Stimulated activated CD4-positive, alpha-beta T cell treated with anti-CD3 and anti-CD28 coated beads, TNF-alpha, amount 100 ng/mL, for 1 hour (primary cell): ENCODE data around the gene MGAT5.
"Not testable (repeated sequence)": the region's sequence is repeated elsewhere in the genome, so short reads cannot be mapped to it uniquely, and the experiment has no call there.

Source experiments
- DNase-seq, 3 donors: peaks; one replicate each; pipeline ENCODE4 v3.0.0-alpha.2; 2020; ENCODE audit warnings: low read depth in 3 of 3, low spot score in 1 of 3

MGAT5 gene

GRCh38 chr2:134275058-134275862 lies 21.4 kb downstream of the MGAT5 start:
- no peak for DNase-seq

GRCh38 chr2:134276381-134277172 lies 22.7 kb downstream of the MGAT5 start:
- DNase-seq, result no peak

DNA sequence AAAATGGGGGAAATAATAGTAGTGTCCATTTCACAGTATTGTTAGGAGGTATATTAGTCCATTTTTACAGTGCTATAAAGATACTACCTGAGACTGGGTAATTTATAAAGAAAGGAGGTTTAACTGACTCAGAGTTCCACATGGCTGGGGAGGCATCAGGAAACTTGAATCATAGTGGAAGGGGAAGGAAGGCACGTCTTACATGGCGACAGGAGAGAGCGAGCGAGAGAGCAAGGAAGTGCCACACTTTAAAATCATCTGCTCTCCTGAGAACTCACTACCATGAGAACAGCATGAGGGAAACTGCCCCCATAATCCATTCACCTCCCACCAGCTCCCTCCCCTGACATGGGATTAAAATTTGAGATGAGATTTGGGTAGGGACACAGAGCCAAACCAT lies 23.4 kb downstream of the MGAT5 start:
- no peak for DNase-seq

- DNase-seq, result no peak
Measured at GRCh38 chr2:134278553-134278952, 24.7 kb downstream of the MGAT5 start.

DNA sequence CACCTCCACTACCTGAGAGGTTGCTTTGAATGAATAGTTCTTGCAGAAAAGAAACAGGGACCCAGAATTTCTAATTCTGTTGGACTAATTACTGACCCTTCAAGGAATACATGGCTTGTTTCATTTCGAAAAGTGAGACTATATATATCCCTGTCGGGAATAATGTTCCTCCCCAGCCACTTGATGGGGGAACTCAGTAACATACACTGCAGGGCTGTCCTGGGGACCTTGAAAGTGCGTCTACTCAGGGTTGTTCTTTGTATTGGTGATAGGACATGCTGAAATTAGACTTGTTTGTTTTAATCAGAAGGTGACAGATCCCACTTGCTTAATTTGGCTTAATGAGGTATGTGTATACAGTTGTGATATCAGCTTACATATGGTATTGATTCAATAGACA lies 25.5 kb downstream of the MGAT5 start:
- DNase-seq, result no peak

DNA sequence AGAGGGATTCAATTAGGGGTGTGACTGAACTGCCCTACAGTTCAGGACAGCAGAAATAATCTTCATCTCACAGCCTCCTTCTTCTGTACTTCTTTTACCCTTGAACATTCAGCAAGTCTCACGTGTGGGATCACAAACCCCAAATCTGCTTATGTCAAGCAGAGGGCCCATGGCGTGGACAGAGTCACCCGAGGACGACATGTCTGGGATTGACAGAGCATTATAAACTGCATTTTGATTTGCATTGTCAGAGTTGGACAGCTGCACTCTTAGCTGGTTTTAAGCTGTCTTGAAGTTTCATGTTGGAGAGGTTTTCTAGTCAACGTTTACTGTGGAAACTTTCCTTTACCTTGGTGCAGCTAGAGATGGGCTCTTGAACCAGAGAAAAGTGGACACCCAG lies 26.4 kb downstream of the MGAT5 start:
- no peak for DNase-seq

DNA sequence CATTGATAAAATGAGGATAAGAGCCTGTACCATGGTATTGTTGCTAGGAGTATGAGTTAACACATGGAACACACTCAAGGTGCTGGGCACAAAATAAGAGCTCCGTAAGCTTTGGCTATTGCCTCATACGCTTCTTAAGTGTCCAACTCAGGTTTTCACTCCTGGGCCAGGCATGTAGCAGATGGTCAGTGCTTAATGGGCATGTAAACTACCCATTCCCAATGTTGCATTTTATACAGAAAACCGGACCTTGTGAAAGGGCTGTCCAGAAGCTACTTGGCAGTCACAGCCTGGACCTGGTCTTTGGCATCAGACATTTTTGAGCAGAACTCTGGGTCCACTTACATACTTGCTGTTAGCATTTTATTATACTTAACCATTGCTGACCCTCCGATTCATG lies 26.9 kb downstream of the MGAT5 start:
- DNase-seq, result no peak

- DNase-seq, result no peak
Measured at GRCh38 chr2:134281815-134282419, 28.0 kb downstream of the MGAT5 start.

DNA sequence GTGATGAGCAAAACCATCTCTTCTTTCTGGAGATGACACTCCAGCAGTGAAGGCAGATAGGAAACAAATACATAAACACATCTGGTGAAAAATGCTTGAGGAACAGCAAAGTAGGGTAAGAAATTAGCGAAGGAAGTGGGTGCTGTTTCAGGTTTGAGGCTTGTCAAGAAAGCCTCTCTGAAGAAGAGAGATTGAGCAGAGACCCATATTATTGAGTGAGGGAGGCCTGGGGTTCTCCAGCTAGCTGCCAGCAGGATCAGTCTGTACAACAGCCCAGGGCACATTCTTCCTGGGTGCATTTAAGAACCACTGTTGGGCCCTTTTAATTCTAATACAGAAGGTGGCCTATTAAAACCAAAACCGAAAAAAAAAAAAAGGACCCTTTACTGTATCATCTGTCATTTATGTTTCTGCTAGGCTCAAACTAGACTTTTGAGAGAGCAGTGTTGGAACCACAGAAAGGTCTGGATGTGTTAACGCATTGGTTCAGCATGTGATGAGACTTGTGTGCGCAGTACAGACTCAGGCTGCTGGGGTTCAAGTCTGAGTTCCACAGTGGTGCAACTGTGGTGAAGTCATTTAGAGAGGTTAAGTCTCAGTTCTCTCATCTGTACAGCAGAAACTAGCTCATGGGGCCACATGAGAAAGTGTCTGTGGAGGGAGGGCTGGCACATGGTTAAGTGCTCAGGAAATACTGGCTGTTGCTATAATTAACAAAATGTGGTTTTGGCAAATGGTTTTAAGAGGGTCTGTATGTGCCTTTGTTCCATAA lies 28.9 kb downstream of the MGAT5 start:
- DNase-seq, result no peak

- no peak for DNase-seq
Measured at GRCh38 chr2:134283661-134284060, 29.8 kb downstream of the MGAT5 start.

DNA sequence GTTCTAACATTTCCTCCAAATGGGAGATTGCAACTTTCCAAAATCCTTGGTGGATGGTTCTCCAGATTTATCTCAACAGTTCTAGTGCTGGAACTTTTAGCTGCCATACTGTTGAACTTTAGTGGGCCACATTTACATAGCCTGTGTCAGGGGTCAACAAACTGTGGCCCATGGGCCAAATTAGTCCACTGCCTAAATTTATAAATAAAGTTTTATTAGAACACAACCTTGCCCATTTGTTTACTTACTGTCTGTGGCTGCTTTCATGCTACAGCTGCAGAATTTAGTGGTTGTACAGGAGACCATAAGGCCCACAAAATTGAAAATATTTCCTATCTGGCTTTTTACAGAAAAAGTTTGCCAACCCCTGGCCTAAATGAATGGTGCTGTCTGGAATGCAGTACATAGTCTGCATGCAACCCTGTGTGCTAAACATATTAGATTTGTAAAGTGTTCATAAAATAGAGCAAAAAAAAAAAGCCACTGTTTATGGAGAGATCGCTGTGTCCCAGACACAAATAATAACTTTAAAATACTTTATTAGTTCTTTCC lies 30.3 kb downstream of the MGAT5 start:
- DNase-seq, result no peak

GRCh38 chr2:134287323-134287722 lies 33.5 kb downstream of the MGAT5 start:
- DNase-seq, result no peak

- DNase-seq, result no peak
Measured at GRCh38 chr2:134288814-134289213, 34.9 kb downstream of the MGAT5 start.

- peak in 1 of 3 donors; percentile 8 for DNase-seq
Measured at GRCh38 chr2:134289225-134289624, 35.4 kb downstream of the MGAT5 start.

- DNase-seq, result no peak
Measured at GRCh38 chr2:134290358-134290757, 36.5 kb downstream of the MGAT5 start.

GRCh38 chr2:134292514-134292913 lies 38.6 kb downstream of the MGAT5 start:
- no peak for DNase-seq

GRCh38 chr2:134293719-134294537 lies 40.1 kb downstream of the MGAT5 start:
- no peak for DNase-seq

GRCh38 chr2:134294598-134294997 lies 40.7 kb downstream of the MGAT5 start:
- DNase-seq, result not testable (repeated sequence)

DNA sequence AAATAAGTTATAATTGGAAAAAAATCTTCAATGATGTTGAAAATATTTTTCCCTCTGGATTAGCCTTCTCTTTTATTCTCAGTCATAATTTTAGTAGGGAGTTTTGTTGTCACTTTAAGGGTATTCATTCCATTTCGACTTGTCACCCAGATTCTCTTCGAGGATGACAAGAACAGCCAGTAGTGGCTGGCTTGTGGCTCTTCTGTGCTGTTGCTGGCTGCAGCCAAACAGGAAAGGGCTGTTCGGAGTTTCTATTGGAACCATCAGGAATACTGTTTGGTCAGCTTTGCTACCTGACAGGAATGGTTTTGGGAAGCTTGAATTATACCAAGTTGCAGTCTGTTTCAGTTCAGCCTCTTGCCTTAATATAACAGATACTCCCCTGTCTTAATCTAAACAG lies 41.6 kb downstream of the MGAT5 start:
- no peak for DNase-seq

DNA sequence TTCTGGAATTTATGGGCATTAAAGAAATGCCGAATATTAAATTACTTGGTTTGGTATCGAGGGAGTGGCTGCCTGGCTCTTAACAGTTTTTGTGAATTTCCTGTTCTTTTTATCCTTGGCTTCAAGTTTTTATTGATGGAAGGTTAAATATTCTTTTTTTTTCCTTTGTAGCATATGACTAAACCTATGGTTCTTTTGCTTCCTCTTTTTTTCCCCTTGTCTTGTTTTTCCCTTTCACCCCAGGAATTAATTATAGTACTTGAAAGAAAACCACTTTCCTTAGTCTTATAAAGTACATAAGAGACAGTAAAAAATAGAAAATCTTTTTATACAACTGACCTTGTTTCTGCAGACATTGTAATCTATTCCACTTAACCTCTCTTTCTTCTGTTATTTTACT lies 42.4 kb downstream of the MGAT5 start:
- no peak for DNase-seq
